HepG2 (cell line): ENCODE measurements around the gene DNMBP. TPM values are rescaled to one million over a fixed set of nuclear protein-coding genes. Genes with fewer than 3 reads are reported as not detected.

Experiments used
- BATF2 ChIP-seq: sonication (generic); formaldehyde crosslinking; IDR thresholded peaks from 2 replicates; pipeline ENCODE4 v1.8.0; 2022; ENCODE audit warnings: mild to moderate bottlenecking, missing genetic modification reagents, moderate library complexity
- BRF2 ChIP-seq: sonication (generic); formaldehyde crosslinking; IDR thresholded peaks from 2 replicates; pipeline ENCODE4 v1.8.1; 2022; ENCODE audit warnings: mild to moderate bottlenecking, missing genetic modification reagents
- DR1 ChIP-seq: sonication (generic); formaldehyde crosslinking; IDR thresholded peaks from 2 replicates; pipeline ENCODE4 v1.8.0; 2021; ENCODE audit warnings: mild to moderate bottlenecking, missing genetic modification reagents, inconsistent platforms
- FOXK1 ChIP-seq: sonication (generic); formaldehyde crosslinking; IDR thresholded peaks from 2 replicates; pipeline ENCODE4 v1.4.0; 2020; ENCODE audit warnings: low read depth, missing genetic modification reagents, borderline replicate concordance
- FUBP1 ChIP-seq: sonication (generic); formaldehyde crosslinking; IDR thresholded peaks from 2 replicates; pipeline ENCODE4 v1.5.1; 2020; ENCODE audit warnings: missing genetic modification reagents, mild to moderate bottlenecking, borderline replicate concordance
- GZF1 ChIP-seq: sonication (generic); formaldehyde crosslinking; IDR thresholded peaks from 2 replicates; pipeline ENCODE4 v1.5.1; 2020; ENCODE audit warnings: mild to moderate bottlenecking, missing genetic modification reagents
- HDAC1 ChIP-seq: sonication (generic); formaldehyde crosslinking; IDR thresholded peaks from 2 replicates; pipeline ENCODE4 v1.5.1; 2020; ENCODE audit warnings: mild to moderate bottlenecking, missing genetic modification reagents
- KAT8 ChIP-seq: IDR thresholded peaks from 2 replicates; pipeline ENCODE4 v1.6.1; 2016; ENCODE audit warnings: missing genetic modification reagents, missing compliant biosample characterization
- MED8 ChIP-seq: sonication (generic); formaldehyde crosslinking; IDR thresholded peaks from 2 replicates; pipeline ENCODE4 v1.8.1; 2023; ENCODE audit warnings: mild to moderate bottlenecking, missing genetic modification reagents; ENCODE audit not compliant: insufficient replicate concordance
- MTA1 ChIP-seq: sonication (generic); formaldehyde crosslinking; IDR thresholded peaks from 2 replicates; pipeline ENCODE4 v1.4.0; 2020; ENCODE audit warnings: missing genetic modification reagents, mild to moderate bottlenecking, borderline replicate concordance
- NCOR1 ChIP-seq: fragments of 200-600 bp; sonication (generic); IDR thresholded peaks from 2 replicates; pipeline ENCODE4 v1.7.0; 2017; ENCODE audit warnings: antibody characterized with exemption, low read length, borderline replicate concordance
- PLRG1 ChIP-seq: fragments of 450-650 bp; conservative IDR thresholded peaks from 2 replicates; pipeline ENCODE4 v1.6.1; 2016
- RBAK ChIP-seq: sonication (generic); formaldehyde crosslinking; IDR thresholded peaks from 2 replicates; pipeline ENCODE4 v1.5.1; 2020; ENCODE audit warnings: mild to moderate bottlenecking, missing genetic modification reagents
- YY1 ChIP-seq: IDR thresholded peaks from 2 replicates; pipeline ENCODE4 v1.6.1; 2011; ENCODE audit warnings: low read length, low read depth, moderate library complexity, mild to moderate bottlenecking; ENCODE audit not compliant: insufficient read depth, insufficient replicate concordance
- ZHX1 ChIP-seq: sonication (generic); formaldehyde crosslinking; IDR thresholded peaks from 2 replicates; pipeline ENCODE4 v1.8.1; 2022; ENCODE audit warnings: low read depth, mild to moderate bottlenecking, missing genetic modification reagents
- ZNF280D ChIP-seq: sonication (generic); formaldehyde crosslinking; IDR thresholded peaks from 2 replicates; pipeline ENCODE4 v1.5.1; 2020; ENCODE audit warnings: mild to moderate bottlenecking, missing genetic modification reagents
- ZNF720 ChIP-seq: sonication (generic); formaldehyde crosslinking; IDR thresholded peaks from 2 replicates; pipeline ENCODE4 v1.4.0; 2020; ENCODE audit warnings: missing genetic modification reagents
- polyA plus RNA-seq, 8 experiments: library from polyadenylated mRNA; depleted of rRNA in 3 of 8; stranded (reverse) in 7 of 8; unstranded in 1 of 8; fragments of >200 nt; fragmentation: Illumina TruSeq in 4 of 8; extraction: Trizol in 4 of 8; gene quantifications; 2 replicates each; pipeline versions ENCODE4 v1.2.1 to v1.2.3, GENCODE V29; 2011 to 2016; ENCODE audit warnings: low read depth in 4 of 8, missing spikeins in 1 of 8, mixed read lengths in 1 of 8; ENCODE audit not compliant: insufficient read depth in 1 of 8
- total RNA-seq, 5 experiments: library from RNA; depleted of rRNA; stranded (reverse); fragments of >200 nt; fragmentation: Illumina TruSeq; extraction: Trizol; gene quantifications; 2 replicates each; pipeline ENCODE4 v1.2.3, GENCODE V29; 2016; ENCODE audit warnings: low read depth in 1 of 5

DNMBP gene
- total and polyA plus RNA-seq, 2 of the 13 experiments (the other 11 are each of a cell fraction or from before 2014, with no cell fraction given): 3.6 to 6.3 TPM

- TF ChIP-seq MED8 (CRISPR knock-in tag): no peak
- TF ChIP-seq RBAK (CRISPR knock-in tag): no peak
- TF ChIP-seq GZF1 (CRISPR knock-in tag): no peak
- no peak for TF ChIP-seq BATF2 (CRISPR knock-in tag)
- TF ChIP-seq PLRG1: no peak
- peak; percentile 55 for TF ChIP-seq HDAC1 (CRISPR knock-in tag)
- TF ChIP-seq FOXK1 (CRISPR knock-in tag): no peak
- TF ChIP-seq YY1: no peak
- TF ChIP-seq KAT8: peak; percentile 58; the same call in 1 of the 2 replicates
- no peak for TF ChIP-seq DR1
- peak; percentile 73; the same call in 1 of the 2 replicates for TF ChIP-seq NCOR1
- no peak for TF ChIP-seq ZNF720
- TF ChIP-seq ZNF280D (CRISPR knock-in tag): no peak
- TF ChIP-seq MTA1 (CRISPR knock-in tag): no peak
- no peak for TF ChIP-seq FUBP1 (CRISPR knock-in tag)
- TF ChIP-seq ZHX1 (CRISPR knock-in tag): no peak
- no peak for TF ChIP-seq BRF2 (CRISPR knock-in tag)
Observed at GRCh38 chr10:99927721-99928280, 81.9 kb downstream of the DNMBP start (continued).
